MV-4-11 (cell line): Measurements from ENCODE around the gene ATXN1.

Experiments used
- DNase-seq: peaks from one replicate; lab custom pipeline; 2025; lab: John Stamatoyannopoulos, UW

Gene ATXN1

GRCh38 chr6:16360365-16360764 is 400.9 kb downstream of the ATXN1 start:
- DNase-seq: no peak

GRCh38 chr6:16359563-16359962 is 401.7 kb downstream of the ATXN1 start:
- no peak for DNase-seq

- no peak for DNase-seq
These were observed 402.6 kb downstream of the ATXN1 start for GRCh38 chr6:16358531-16359138.

DNA sequence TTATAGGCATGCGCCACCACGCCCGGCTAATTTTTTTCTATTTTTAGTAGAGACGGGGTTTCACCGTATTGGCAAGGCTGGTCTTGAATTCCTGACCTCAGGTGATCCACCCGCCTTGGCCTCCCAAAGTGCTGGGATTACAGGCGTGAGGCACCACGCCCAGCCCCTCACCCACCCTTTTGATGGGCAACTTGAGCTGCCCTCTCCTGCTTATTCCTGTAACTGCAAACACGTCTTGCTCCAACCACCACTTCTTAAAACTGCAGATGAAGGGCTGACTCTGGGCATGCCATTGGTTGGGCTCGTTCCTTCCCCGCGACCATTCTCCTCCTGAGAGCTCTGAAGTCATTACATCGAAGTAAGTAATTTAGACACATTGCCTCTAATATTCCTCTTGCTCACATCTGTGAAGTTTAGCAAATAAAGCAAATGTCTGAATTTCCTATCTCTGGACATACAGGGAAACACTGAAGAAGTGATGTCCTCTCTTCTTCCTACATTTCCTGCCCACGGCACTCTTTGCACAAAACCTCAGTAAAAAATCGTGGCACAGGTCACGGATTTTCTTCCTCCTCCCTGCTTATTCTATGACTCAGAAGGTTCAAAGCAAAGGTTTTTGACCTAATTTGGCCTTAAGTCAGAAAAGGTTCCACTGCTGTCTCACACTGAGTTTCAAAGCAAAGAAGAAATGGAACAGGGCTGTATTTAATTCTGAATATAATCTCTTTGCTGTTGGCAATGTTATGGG is 405.4 kb downstream of the ATXN1 start:
- DNase-seq: no peak

DNA sequence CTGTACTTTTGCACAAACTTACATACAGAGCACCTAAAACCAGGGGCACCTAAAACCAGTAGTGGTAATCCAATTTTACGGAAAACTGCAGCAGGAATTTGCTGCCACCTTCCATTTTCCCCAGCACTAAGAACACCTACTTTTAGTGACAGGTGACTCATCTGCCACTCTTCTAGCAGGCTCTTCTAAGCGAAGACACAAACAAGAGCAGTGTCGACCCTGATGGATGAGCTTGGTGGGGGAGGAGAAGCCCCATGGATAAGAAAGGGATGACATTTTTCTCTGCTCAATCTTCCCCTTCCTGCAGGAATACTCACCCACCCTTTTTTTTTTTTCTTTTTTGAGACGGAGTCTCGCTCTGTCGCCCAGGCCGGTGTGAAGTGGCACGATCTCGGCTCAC is 406.0 kb downstream of the ATXN1 start:
- DNase-seq: no peak

GRCh38 chr6:16354692-16355091 is 406.6 kb downstream of the ATXN1 start:
- DNase-seq: no peak

DNA sequence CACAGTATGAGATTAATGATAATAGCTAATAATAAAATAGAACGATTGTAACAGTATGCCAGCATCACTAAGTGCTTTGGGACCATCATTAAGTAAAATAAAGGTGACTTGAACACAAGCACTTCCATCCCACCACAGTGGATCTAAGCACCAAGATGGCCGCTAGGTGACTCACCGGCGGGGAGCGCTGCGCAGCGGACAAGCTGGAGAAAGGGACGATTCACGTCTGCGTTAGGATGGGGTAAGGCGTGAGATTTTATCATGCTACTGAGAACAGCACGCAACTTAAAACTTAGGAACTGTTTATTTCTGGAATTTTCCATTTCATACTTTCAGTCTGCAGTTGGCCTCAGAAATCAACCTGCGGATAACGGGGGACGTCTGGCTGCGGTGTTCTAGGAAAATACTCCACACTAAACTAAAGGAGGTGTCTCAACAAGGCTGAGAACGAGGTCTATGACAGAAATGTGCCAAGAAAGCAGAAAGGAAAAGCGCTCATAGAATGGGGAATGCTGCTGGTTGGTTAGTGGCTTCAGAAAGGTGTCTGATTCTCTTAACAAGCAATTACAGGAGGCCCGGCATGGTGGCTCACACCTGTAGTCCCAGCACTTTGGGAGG is 408.3 kb downstream of the ATXN1 start:
- no peak for DNase-seq

- no peak for DNase-seq
These were observed 409.0 kb downstream of the ATXN1 start for GRCh38 chr6:16352258-16352635.

DNA sequence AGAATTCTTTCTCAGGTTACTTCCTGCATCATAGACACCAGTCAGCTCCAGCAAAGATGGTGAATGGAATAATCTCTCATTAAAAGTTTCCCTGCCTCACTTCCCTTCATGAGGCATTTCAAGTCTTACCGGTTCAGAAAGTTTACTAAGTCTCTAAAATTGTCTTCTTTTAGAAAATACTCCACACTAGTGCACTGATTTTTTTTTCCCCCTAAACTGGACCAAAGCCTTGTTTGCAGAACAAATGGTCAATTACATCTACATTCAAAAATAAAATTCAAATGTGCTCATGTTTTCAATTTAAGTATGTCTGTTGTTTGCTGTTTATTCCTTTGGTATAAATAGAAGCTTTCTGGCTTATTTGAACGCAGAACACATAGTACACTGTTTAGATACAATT is 411.7 kb downstream of the ATXN1 start:
- DNase-seq: no peak

- DNase-seq: no peak
These were observed 414.4 kb downstream of the ATXN1 start for GRCh38 chr6:16346831-16347230.

DNA sequence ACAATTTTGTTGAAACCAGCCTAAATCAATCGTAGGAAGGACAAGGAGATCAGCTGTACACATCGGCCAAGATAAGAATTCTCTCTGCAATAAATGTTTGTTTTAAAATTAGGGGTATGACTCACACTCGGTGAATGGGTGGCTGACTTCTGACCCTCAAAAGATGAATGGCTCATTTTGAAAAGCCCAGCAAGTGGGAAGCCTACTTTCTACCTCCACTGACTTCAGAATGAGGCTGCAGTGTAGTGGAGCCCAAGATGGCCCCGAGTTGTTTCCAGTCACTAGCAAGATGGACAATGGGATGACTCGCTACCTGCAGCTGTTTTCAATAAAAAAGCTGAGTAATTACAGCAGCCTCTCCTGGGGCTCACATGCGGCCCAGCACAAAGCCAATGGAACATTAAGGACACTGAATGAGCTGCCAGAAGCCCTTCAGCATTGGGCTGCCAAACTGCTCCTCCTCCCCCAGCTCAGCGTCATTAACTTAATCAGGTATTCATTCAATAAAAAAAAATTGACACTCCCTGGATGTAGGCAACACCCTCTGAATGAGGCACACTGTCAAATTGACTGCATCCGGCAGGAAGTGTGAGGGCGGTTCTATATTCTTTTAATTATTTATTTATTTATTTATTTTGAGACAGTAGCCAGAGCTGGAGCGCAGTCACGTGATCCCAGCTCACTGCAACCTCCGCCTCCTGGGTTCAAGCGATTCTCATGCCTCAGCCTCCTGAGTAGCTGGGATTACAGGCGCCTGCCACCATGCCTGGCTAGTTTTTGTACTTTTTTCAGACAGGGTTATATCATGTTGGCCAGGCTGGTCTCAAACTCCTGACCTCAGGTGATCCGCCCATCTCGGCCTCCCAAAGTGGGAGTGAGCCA is 415.6 kb downstream of the ATXN1 start:
- DNase-seq: peak; percentile 24

- DNase-seq: peak; percentile 91
These were observed 416.5 kb downstream of the ATXN1 start for GRCh38 chr6:16344756-16345155.

GRCh38 chr6:16343593-16343992 is 417.7 kb downstream of the ATXN1 start:
- no peak for DNase-seq

GRCh38 chr6:16339265-16339587 is 422.0 kb downstream of the ATXN1 start:
- no peak for DNase-seq

DNA sequence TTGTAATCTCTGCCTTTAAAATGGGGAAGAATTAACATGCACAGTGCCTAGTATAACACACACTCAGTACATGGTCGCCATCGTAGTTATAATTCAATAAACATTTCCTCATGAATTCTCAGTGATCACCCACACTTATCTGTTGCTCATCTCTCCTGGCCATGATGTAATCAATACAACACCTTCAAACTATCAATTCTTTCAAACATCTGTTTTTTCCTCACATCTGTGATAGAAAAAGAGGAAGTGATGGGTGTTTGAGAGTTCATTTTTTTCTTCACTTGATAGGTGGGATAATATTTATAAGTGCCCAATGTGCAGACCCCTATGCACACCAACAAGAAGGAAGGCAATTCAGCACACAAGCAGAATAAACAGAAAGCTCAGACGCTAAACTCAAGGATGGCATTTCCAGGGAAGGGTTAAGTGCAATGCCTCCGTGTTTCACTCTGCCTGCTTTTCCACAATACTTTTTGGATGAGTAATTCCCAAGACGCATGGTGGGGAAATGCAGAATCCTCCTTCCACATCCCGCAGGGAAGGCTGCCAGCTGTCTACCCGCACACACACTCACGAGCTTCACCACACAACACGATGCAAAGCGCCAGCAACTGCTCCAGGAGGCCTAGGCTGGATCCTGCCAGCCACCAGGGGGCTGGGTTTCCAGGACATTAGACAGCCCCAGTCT is 422.5 kb downstream of the ATXN1 start:
- DNase-seq: peak; percentile 12

GRCh38 chr6:16337295-16337975 is 423.8 kb downstream of the ATXN1 start:
- DNase-seq: no peak

- DNase-seq: no peak
These were observed 424.4 kb downstream of the ATXN1 start for GRCh38 chr6:16336911-16337294.

DNA sequence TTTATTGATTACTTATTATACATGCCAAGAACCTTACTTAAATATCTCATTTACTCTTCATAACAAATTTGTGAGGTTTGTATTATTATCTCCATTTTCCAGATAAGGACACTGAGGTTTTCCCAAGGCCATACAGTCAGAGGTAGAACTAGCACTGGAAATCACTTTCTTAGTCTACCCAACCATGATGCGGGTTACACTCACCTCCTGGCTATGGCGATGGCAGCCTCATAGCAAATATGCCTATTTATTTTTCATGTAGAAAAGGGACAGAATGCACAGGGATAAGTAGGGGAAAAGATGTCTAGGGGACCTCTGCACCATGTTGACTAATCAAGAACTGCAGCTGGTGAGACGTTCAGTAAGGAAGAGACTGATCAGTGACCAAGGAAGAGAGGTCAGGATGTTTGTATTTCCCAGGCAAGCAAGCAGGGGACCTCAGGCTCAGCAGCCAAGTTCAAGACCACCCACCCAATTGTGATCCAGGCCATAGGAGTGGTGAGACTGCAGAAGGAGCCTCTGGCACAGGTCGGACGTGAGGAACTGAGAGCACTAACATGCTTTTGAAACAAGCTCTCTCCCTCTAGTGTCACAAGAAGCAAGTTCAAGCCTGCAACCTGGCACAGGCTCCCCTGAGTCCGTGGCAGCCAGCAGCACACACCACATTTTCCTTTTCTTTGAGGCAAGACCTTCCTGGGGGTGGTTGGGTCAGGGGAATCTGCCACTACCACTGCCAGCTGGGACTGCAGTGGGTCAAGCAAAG is 425.0 kb downstream of the ATXN1 start:
- DNase-seq: peak; percentile 32

- DNase-seq: no peak
These were observed 426.1 kb downstream of the ATXN1 start for GRCh38 chr6:16335176-16335575.

- DNase-seq: peak; percentile 82
These were observed 426.6 kb downstream of the ATXN1 start for GRCh38 chr6:16334671-16335070.

- no peak for DNase-seq
These were observed 427.7 kb downstream of the ATXN1 start for GRCh38 chr6:16333580-16333979.
